NCI-H1092 (cell line): ENCODE measurements around the gene JADE3.

Source experiments
- DNase-seq: peaks from one replicate; lab custom pipeline; 2025; lab: John Stamatoyannopoulos, UW

The JADE3 gene

GRCh38 chrX:46912098-46912602 lies at the start of gene JADE3:
JADE3 (plus strand) TSS chrX:46912421; CDS start chrX:46984895, 72,474 bp downstream.
- peak; percentile 63 for DNase-seq

DNA sequence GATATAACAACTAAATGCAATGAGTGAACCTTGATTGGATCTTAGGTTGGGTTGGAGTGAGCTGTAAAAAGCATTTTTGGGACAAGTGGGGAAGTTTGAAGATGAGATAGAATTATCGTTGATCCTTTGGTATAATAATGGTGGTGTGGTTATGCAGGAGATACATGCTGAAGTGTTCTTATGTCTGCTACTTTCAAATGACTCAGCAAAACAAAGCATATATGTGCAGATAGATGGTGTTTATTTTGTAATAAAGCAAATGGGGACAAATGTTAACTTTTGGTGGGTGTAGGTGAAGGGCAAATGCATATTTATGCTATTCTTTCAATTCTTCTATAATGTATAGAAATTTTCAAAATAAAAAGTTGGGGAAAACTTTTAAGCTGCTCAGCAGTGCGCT lies 49.1 kb upstream of the JADE3 start:
- no peak for DNase-seq

DNA sequence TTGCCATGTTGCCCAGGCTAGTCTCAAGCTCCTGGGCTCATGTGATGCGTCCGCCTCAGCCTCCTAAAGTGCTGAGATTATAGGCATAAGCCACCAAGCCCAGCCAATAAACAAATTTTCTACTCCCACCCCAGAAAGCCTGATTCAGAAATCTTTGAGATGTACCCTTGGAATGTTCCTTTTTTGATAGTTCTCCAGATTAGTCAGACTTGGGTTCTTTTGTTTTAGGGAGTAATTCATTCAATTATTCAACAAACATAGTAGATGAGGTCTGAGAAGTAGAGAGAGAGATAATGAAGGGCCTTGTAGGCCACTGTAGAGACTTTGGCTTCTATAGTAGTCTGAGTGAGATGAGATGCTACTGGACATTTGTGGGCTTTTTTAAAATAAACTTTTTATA lies 47.6 kb upstream of the JADE3 start:
- no peak for DNase-seq

DNA sequence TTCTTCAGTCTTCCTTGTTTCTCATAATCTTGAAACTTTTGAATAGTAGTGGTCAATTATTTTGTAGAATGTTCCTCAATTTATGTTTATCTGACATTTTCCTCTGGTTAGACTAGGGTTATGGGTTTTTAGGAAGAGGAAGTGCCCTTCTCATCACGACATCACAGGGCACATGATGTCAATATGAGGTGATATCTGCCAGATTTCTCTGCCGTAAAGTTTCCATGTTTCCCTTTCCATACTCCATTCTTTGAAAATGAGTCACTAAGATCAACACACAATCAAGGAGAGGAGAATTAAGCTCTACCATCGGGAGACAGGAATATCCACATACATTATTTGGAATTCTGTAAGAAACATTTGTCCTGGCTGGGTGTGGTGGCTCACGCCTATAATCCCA lies 46.9 kb upstream of the JADE3 start:
- no peak for DNase-seq

DNA sequence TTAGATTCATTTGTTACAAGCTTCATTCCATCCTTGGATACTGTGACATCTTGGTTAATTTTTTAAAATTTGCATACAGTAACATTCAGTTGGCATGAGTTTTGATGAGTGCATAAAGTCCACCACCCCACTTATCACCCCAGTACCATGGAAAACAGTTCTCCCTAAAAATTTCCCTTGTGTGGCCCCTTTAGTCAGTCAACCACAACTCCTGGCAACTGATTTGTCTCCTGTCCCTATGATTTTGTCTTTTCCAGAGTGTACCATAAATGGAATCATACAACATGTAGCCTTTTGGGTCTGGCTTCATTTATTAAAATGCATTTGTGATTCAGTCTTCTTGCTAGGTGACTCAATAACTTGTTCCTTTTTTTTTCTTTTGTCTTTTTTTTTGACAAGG lies 45.5 kb upstream of the JADE3 start:
- no peak for DNase-seq

GRCh38 chrX:46873746-46874145 lies 38.5 kb upstream of the JADE3 start:
- DNase-seq: no peak

DNA sequence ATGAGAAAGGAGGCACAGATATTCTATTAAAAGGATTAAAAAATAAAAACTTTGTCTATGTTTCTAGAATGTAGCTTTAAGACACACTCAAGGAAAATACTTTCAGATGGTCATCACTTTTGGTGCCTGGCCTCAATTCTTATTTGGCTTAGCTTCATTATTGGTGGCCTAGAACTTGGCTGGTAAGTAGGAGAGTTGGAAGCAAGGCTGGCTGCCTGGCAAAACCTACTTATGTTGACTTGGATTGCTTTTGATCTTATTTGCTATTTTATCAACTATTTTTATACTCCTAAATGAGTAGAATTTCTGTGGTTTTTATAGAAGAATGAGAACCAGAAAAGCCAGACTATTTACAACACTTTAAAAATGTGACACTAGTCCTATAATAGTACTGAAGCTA lies 35.3 kb upstream of the JADE3 start:
- DNase-seq: no peak

GRCh38 chrX:46882266-46882665 lies 30.0 kb upstream of the JADE3 start:
- no peak for DNase-seq

DNA sequence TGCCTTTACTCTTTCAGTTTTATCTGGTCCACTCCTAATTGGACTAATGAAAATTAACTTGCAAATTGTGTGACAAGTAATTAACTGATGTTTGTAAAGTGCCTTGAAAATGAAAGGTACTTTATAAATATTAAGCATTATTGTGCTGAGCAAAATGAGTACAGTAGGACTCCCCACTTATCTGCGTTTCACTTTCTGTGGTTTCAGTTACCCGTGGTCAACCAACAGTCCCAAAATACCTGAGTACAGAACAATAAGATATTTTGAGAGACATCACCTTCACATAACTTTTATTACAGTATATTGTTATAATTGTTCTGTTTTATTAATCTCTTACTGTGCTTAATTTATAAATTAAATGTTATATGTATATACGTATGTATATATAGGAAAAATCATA lies 27.4 kb upstream of the JADE3 start:
- no peak for DNase-seq

GRCh38 chrX:46898207-46898606 lies 14.0 kb upstream of the JADE3 start:
- no peak for DNase-seq

- DNase-seq: peak; percentile 84
Observed at GRCh38 chrX:46903458-46904242, 8.6 kb upstream of the JADE3 start.

DNA sequence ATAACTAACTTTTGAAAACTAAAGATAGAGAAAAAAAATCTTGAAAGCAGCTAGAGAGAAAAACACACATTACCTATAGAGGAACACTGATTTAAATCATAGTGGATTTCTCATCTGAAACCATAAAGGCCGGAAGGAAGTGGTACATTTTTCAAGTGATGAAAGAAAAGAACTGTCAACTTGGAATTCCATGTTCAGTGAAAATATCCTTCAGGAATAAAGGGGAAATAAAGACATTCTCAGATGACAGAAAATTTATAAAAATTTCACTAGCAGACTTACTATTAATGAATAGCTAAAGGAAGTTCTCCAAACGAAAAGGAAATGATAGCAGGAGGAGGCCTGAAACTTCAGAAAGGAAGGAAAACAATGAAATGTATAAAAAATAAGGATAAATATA lies 7.6 kb upstream of the JADE3 start:
- no peak for DNase-seq

DNA sequence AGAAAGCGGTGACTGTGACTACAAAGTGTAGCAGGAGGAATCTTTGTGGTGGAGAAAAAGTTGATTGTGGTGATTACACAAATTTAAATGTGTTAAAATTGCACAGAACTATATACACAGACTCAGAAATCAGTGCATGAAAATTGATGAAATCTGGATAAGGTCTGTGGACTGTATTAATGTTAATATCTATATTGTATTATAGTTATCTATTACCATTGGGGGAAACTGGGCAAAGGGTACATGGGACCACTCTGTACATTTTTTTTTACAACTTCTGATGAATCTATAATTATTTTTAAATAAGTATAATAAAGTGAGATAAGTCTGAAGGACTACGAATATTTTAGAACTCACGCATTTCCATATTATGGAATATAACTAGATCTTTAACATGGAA lies 1.8 kb upstream of the JADE3 start:
- no peak for DNase-seq

DNA sequence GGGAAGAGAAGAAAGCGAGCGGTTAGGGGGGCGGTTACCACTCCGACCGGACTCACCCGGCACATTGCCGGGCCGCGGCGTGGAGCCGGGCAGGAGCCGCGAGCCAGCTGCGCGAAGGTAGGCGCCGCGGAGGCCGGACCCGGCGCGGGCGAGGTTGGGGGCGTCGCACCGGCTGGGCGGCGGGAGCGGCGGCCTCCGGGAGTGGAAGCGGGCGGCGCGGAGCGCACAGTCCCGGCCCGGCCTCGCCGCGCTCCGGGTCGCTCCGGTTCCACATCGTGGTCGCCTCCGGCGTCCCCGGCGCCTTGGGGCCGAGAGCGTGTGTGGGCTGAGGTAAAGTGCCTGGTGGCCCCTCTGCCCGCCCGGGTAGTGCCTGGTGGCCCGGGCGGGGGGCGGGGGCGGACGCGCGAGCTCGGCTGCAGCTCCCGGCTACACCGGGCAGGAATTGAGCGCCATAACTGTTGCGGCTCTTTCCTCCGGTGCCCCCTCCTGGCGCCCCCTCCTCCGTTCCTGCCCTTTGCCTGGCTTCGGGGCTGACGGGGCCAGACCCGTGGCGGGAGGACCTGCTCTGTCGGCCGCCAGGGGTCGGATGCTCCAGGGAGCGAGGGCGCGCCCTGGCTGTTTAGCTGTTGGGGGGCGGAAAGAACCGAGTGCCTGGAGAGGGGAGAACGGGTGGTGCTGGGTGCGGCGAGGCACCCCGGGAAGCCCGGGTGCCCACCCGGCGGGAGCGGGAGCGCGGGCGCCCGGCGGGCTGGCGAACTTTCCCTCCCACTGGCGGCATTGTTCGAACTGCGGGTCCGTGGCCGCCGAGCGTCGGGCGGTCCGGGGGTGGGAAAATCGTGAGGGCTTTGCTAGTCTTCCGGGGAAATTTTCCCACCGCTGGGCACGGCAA lies 626 bp downstream of the JADE3 start:
- DNase-seq: peak; percentile 13

- no peak for DNase-seq
Observed at GRCh38 chrX:46913667-46914066, 1.4 kb downstream of the JADE3 start.

DNA sequence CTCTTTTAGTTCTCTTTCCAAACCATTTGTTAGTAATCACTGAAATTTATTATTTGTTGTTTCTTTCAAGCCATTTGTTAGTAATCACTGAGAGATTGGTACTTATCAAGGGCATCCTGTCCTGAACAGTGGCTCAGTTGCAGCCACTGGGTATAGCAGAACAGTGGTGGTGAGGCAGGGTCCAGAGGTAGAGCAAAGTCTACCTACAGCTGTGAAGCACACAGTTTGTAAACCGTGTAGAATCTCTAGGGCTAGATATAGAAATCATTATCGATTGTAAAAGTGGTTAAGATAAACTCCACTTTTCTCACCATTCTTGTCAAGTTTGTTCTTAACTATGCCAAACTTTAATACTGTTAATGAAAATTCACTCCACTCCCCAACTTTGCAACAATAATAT lies 4.1 kb downstream of the JADE3 start:
- no peak for DNase-seq

GRCh38 chrX:46917622-46918021 lies 5.4 kb downstream of the JADE3 start:
- no peak for DNase-seq

DNA sequence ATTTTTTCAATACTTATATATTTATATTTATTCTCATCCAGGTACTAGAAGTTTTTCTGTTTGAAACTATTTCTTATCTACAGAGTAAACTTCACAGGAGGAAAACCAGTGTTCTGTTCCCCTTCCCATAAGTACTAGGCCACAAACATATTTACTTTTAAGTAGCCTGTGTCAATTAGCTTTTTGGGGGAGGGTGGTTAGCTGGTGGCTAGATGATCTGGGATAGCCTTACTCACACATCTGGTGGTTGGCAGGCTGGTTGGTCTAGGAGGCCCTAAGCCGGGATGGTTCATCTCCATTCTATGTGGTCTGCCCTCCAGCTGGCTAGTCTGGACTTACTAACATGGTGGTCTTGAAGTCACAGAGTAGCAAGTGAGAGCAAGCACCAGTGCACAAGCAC lies 6.2 kb downstream of the JADE3 start:
- no peak for DNase-seq

GRCh38 chrX:46920235-46920634 lies 8.0 kb downstream of the JADE3 start:
- DNase-seq: no peak

DNA sequence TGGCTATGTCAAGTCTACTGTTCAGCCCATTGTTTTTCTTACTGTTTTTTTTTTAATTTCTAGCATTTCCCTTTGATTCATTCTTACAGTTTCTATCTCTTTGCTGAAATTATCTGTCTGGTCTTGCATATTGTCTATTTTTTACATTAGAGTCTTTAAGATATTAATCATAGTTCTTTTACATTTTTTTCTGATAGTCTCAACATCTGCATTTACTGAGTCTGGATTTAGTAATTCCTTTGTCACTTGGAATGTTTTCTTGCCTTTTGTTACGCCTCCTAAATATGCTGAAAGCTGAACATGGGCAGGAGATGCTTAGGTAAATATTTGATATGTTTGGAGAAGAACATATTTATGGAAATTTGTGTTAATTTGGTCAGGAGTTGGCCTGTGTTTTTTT lies 10.4 kb downstream of the JADE3 start:
- no peak for DNase-seq

DNA sequence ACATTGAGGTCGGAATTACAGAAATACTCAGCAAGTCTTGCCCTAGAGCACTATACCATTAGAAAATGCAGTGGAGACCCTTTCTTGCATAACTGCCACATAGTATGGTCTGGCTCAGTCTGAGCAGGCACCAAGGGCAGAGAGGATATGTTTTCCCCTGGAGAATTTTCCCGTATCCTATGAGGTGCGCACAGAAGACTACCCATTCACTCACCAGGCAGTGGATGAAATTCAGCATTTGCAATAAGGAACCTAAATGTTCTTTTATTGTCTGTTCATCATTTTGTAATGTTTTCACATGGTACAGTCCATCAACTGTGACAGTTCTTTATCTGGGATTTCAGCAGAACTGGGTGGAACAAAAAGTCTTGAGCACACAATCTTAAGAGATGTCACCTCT lies 15.5 kb downstream of the JADE3 start:
- DNase-seq: no peak

- DNase-seq: no peak
Observed at GRCh38 chrX:46929439-46930261, 17.4 kb downstream of the JADE3 start.
